HCT116 (cell line): Measurements from ENCODE around the gene CCDC158. TPM values are rescaled to one million over a fixed set of nuclear protein-coding genes. Genes with fewer than 3 reads are reported as not detected.

Source experiments
- ATAC-seq: fragments of 200-7000 bp; cut with Tn5 transposase; 2 replicates; pipeline ENCODE4 v1.9.1; 2020; ENCODE audit warnings: mild to moderate bottlenecking, moderate library complexity
- BruUV-seq: library from RNA; stranded (reverse); fragments of 400-500 nt; replicated peaks from 2 replicates; lab custom pipeline; 2021; lab: Mats Ljungman, UMichigan
- CTCF ChIA-PET: fragments of 300-600 bp; sonication (Branson Sonifier 250); formaldehyde crosslinking; loops from one replicate; lab custom pipeline; 2021; ENCODE audit warnings: antibody characterized with exemption; lab: Charles Lee
- POLR2A ChIA-PET: fragments of 300-600, 350-600 bp; sonication (Branson Sonifier 250); formaldehyde crosslinking; loops from one replicate; lab custom pipeline; 2021; ENCODE audit warnings: antibody characterized with exemption; lab: Charles Lee
- RAD21 ChIA-PET, 2 experiments: fragments of 300-600 bp; sonication (Branson Sonifier 250); formaldehyde crosslinking; loops; one replicate each; lab custom pipeline; 2023; ENCODE audit warnings: low total read pairs in 2 of 2; ENCODE audit not compliant: uncharacterized antibody in 2 of 2, unreplicated experiment in 2 of 2, low non-redundant PET in 1 of 2; lab: Charles Lee
- DNase-seq: peaks from one replicate; pipeline ENCODE4 v3.0.0-alpha.2; 2010; ENCODE audit warnings: low read depth, low spot score
- H2AFZ ChIP-seq: fragments of 200-600 bp; shearing (Covaris generic), sonication (generic); 2 replicates; pipeline ENCODE4 v1.6.1; 2017; ENCODE audit warnings: low read depth, mixed run types, mixed read lengths, antibody characterized with exemption, low read length; ENCODE audit not compliant: poor library complexity, severe bottlenecking
- H3K27ac ChIP-seq: 2 replicates; pipeline ENCODE4 v1.5.1; 2012; ENCODE audit warnings: low read depth, low read length
- H3K27me3 ChIP-seq: fragments of 200-600 bp; sonication (generic); 2 replicates; pipeline ENCODE4 v1.6.1; 2016; ENCODE audit warnings: mixed run types, low read length, mixed read lengths; ENCODE audit not compliant: insufficient read depth
- H3K36me3 ChIP-seq, 2 experiments: fragments of 200-500 bp in 1 of 2; fragments of 200-600 bp in 1 of 2; sonication (Bioruptor generic) in 1 of 2; sonication (generic) in 1 of 2; 2 replicates each; pipeline versions ENCODE4 v1.5.1 to v1.6.1; 2014 to 2016; ENCODE audit warnings: low read length in 2 of 2, inconsistent platforms in 1 of 2, mixed read lengths in 1 of 2, mixed run types in 1 of 2; ENCODE audit not compliant: insufficient read depth in 2 of 2, control insufficient read depth in 1 of 2
- H3K4me1 ChIP-seq, 2 experiments: fragments of 200-600 bp in 1 of 2; sonication (generic) in 1 of 2; 2 replicates each; pipeline versions ENCODE4 v1.5.1 to v1.6.1; 2012 to 2017; ENCODE audit warnings: low read length in 2 of 2, inconsistent platforms in 1 of 2, mild to moderate bottlenecking in 1 of 2, mixed read lengths in 1 of 2, mixed run types in 1 of 2, moderate library complexity in 1 of 2; ENCODE audit not compliant: insufficient read depth in 2 of 2, control insufficient read depth in 1 of 2
- H3K4me2 ChIP-seq: fragments of 200-600 bp; sonication (generic); 2 replicates; pipeline ENCODE4 v1.6.1; 2017; ENCODE audit warnings: mixed run types, low read length, mixed read lengths
- H3K4me3 ChIP-seq, 2 experiments: fragments of 200-600 bp in 1 of 2; sonication (generic) in 1 of 2; replicated peaks in 1 of 2; 2 replicates each; pipeline ENCODE4 v1.5.1; 2011 to 2016; ENCODE audit warnings: low read length in 2 of 2, control low read depth in 1 of 2, low read depth in 1 of 2, mild to moderate bottlenecking in 1 of 2, mixed read lengths in 1 of 2, mixed run types in 1 of 2
- H3K79me2 ChIP-seq: fragments of 200-600 bp; sonication (generic); 2 replicates; pipeline ENCODE4 v1.6.1; 2017; ENCODE audit warnings: mild to moderate bottlenecking, mixed run types, low read length, moderate library complexity, mixed read lengths; ENCODE audit not compliant: insufficient read depth
- H3K9ac ChIP-seq: fragments of 200-600 bp; sonication (generic); 2 replicates; pipeline ENCODE4 v1.6.1; 2016; ENCODE audit warnings: low read length, mixed read lengths
- H3K9me2 ChIP-seq: fragments of 200-600 bp; sonication (generic), shearing (Covaris generic); 2 replicates; pipeline ENCODE4 v1.6.1; 2017; ENCODE audit warnings: mixed run types, mild to moderate bottlenecking, moderate library complexity; ENCODE audit not compliant: insufficient read depth
- H3K9me3 ChIP-seq, 2 experiments: fragments of 200-500 bp in 1 of 2; fragments of 200-600 bp in 1 of 2; sonication (Bioruptor generic) in 1 of 2; sonication (generic) in 1 of 2; 2 replicates each; pipeline ENCODE4 v1.6.1; 2014 to 2017; ENCODE audit warnings: low read length in 2 of 2, mixed read lengths in 2 of 2, inconsistent platforms in 1 of 2, low read depth in 1 of 2, mild to moderate bottlenecking in 1 of 2, mixed run types in 1 of 2, moderate library complexity in 1 of 2; ENCODE audit not compliant: control insufficient read depth in 1 of 2, insufficient read depth in 1 of 2
- H4K20me1 ChIP-seq: fragments of 200-600 bp; sonication (generic), shearing (Covaris generic); 2 replicates; pipeline ENCODE4 v1.6.1; 2017; ENCODE audit warnings: mixed run types, mild to moderate bottlenecking, moderate library complexity; ENCODE audit not compliant: insufficient read depth
- CEBPB ChIP-seq: IDR thresholded peaks from 2 replicates; pipeline ENCODE4 v1.6.1; 2012; ENCODE audit warnings: low read depth
- ELF1 ChIP-seq: IDR thresholded peaks from 2 replicates; pipeline ENCODE4 v1.6.1; 2012; ENCODE audit warnings: low read depth, borderline replicate concordance
- EZH2 ChIP-seq: fragments of 200-600 bp; sonication (generic); IDR thresholded peaks from 2 replicates; pipeline ENCODE4 v1.6.1; 2017; ENCODE audit warnings: antibody characterized with exemption, mixed run types
- EZH2phosphoT487 ChIP-seq: fragments of 200-600 bp; IDR thresholded peaks from 2 replicates; pipeline ENCODE4 v1.6.1; 2018; ENCODE audit warnings: antibody characterized with exemption, borderline replicate concordance
- FOSL1 ChIP-seq: IDR thresholded peaks from 2 replicates; pipeline ENCODE4 v1.6.1; 2012; ENCODE audit warnings: low read depth
- POLR2AphosphoS5 ChIP-seq: IDR thresholded peaks from 2 replicates; pipeline ENCODE4 v1.6.1; 2011; ENCODE audit warnings: mild to moderate bottlenecking, low read depth, low read length, moderate library complexity
- RAD21 ChIP-seq: IDR thresholded peaks from 2 replicates; pipeline ENCODE4 v1.6.1; 2012; ENCODE audit warnings: low read depth, mild to moderate bottlenecking
- SP1 ChIP-seq: IDR thresholded peaks from 2 replicates; pipeline ENCODE4 v1.6.1; 2012; ENCODE audit warnings: low read depth
- TCF7L2 ChIP-seq: IDR thresholded peaks from 2 replicates; pipeline ENCODE4 v1.7.0; 2011; ENCODE audit warnings: borderline replicate concordance, inconsistent platforms; ENCODE audit not compliant: insufficient read depth, insufficient read length; ENCODE audit errors: extremely low read depth
- YY1 ChIP-seq: IDR thresholded peaks from 2 replicates; pipeline ENCODE4 v1.6.1; 2011; ENCODE audit warnings: low read length, low read depth, moderate library complexity, mild to moderate bottlenecking; ENCODE audit not compliant: insufficient replicate concordance; ENCODE audit errors: extremely low read depth
- ZBTB33 ChIP-seq: IDR thresholded peaks from 2 replicates; pipeline ENCODE4 v1.6.1; 2011; ENCODE audit warnings: mild to moderate bottlenecking, low read length, moderate library complexity; ENCODE audit not compliant: insufficient replicate concordance; ENCODE audit errors: extremely low read depth
- ZFX ChIP-seq: fragments of 450-650 bp; IDR thresholded peaks from 2 replicates; pipeline ENCODE4 v1.6.1; 2017
- intact Hi-C: fragments of 100-400 bp; cut with micrococcal nuclease; formaldehyde crosslinking; loops from 2 replicates; pipeline ENCODE4 v1.10.0; 2022
- total RNA-seq: library from RNA; stranded (reverse); gene quantifications from one replicate; pipeline ENCODE4 v1.2.1, GENCODE V29; 2021; ENCODE audit not compliant: unreplicated experiment

CCDC158 gene
- total RNA-seq, 1 experiment from 2014 or later, result not detected

GRCh38 chr4:76376534-76376933 is 44.4 kb downstream of the CCDC158 start:
- H3K79me2 ChIP-seq, result no peaks in the 10 kb centered on the region
- ATAC-seq (no peak), DNase-seq (no peak)
- ChIA-PET CTCF (interaction anchor here (1.5 to 6.7 kb wide), 4 partner anchors 22 to 197 kb away, joined by 4 to 151 read pairs (median 14); partner anchors contain the start of gene STBD1), POLR2A (no interaction called here), RAD21 (interaction anchor here in 1 of 2 experiments (0.9 to 2.3 kb wide), 2 partner anchors 197 to 381 kb away, joined by 3 to 12 read pairs; no protein-coding TSS in a partner anchor)
- H3K4me1 ChIP-seq, result peaks cover 3 to 15% of the 10 kb centered on the region in 2 experiments; a peak in 3 of 4 replicates
- no peak overlapping the region for H3K27ac ChIP-seq
- no peaks in the 10 kb centered on the region for H3K9me3 ChIP-seq
- intact Hi-C loops, result loop anchor here (5.0 kb wide), 1 partner anchor 379 kb away; no protein-coding TSS in a partner anchor
- H3K27me3 ChIP-seq, result no peaks in the 10 kb centered on the region
- no peak overlapping the region for H2AFZ ChIP-seq
- no peak overlapping the region for H3K4me3 ChIP-seq
- no peaks in the 10 kb centered on the region for H3K9me2 ChIP-seq
- TF ChIP-seq FOSL1 (no peak), EZH2 (no peak)
- BruUV-seq, result no TSS peak
- H3K9ac ChIP-seq, result no peak overlapping the region
- no peaks in the 10 kb centered on the region for H3K36me3 ChIP-seq
- H3K4me2 ChIP-seq, result no peak overlapping the region
- no peaks in the 10 kb centered on the region for H4K20me1 ChIP-seq

GRCh38 chr4:76375703-76376102 is 45.2 kb downstream of the CCDC158 start:
- H3K4me2 ChIP-seq, result no peak overlapping the region
- H3K27me3 ChIP-seq, result no peaks in the 10 kb centered on the region
- ChIA-PET RAD21 (interaction anchor here in 1 of 2 experiments (0.9 kb wide), 1 partner anchor 380 kb away, joined by 3 read pairs; no protein-coding TSS in a partner anchor), CTCF (interaction anchor here (6.7 kb wide), 1 partner anchor 196 kb away, joined by 151 read pairs; no protein-coding TSS in a partner anchor), POLR2A (no interaction called here)
- intact Hi-C loops, result loop anchor here (5.0 kb wide), 1 partner anchor 378 kb away; no protein-coding TSS in a partner anchor
- H2AFZ ChIP-seq, result peak overlapping the region; percentile 79
- H3K9me2 ChIP-seq, result no peaks in the 10 kb centered on the region
- H3K36me3 ChIP-seq, result no peaks in the 10 kb centered on the region
- H4K20me1 ChIP-seq, result no peaks in the 10 kb centered on the region
- H3K79me2 ChIP-seq, result no peaks in the 10 kb centered on the region
- DNase-seq (no peak), ATAC-seq (no peak)
- no peaks in the 10 kb centered on the region for H3K9me3 ChIP-seq
- no peak overlapping the region for H3K27ac ChIP-seq
- no peak overlapping the region for H3K4me3 ChIP-seq
- BruUV-seq, result no TSS peak
- no peak overlapping the region for H3K9ac ChIP-seq
- peaks cover 3 to 15% of the 10 kb centered on the region in 2 experiments; a peak in 3 of 4 replicates for H3K4me1 ChIP-seq
- no peak for TF ChIP-seq YY1
- no peak for TF ChIP-seq TCF7L2
- no peak for TF ChIP-seq EZH2phosphoT487
- TF ChIP-seq CEBPB, result no peak
- TF ChIP-seq ZBTB33, result no peak
- TF ChIP-seq ZFX, result no peak
- no peak for TF ChIP-seq POLR2AphosphoS5
- no peak for TF ChIP-seq RAD21
- TF ChIP-seq SP1, result no peak
- TF ChIP-seq ELF1, result no peak
